ENCODE measurements around the gene FCAMR.

Gene FCAMR

DNA sequence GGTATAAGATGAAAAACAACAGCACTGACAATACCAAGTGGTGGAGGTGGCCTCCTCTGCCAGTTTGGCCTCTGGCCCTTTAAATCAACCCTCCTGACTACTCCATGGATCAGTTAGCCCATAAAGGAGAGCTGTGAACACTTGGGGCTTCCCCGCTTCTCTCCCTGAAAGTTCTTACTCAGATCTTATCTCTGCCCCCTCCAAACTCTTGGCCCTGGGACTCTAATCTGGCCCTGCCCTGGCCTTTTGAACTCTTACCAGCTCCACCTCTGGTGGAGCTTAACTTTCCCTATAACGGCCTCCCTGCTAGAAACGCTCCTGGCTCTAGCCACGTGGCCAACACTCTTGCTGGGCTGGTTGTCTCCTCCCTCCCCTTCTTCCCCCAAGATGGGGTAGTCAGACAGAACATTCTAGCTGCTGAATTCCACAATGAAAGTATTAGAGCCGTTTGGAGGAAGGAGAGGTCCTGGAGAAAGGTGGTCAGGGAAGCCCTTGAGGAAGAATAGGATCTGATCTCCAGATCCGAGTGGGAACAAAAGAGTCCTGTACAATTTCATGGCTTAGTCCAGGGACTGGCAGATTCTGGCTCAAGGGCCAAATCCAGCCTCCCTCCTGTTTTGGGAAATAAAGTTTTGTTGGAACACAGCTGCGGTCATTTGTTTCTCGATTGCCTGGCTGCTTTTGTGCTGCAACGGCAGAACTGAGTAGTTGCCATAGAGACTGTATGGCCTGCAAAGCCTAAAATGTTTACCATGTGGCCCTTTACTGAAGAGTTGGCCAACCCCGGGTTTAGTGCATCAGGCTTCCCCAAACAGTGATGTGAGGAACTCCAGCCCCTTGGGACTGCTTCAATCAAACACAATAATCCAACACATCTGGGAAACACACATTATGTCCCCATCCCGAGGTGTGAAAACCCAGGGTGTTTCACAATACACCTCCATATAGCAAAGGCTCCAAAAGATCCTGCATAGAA lies 14.5 kb downstream of the FCAMR start:
- no peak for DNase-seq

DNA sequence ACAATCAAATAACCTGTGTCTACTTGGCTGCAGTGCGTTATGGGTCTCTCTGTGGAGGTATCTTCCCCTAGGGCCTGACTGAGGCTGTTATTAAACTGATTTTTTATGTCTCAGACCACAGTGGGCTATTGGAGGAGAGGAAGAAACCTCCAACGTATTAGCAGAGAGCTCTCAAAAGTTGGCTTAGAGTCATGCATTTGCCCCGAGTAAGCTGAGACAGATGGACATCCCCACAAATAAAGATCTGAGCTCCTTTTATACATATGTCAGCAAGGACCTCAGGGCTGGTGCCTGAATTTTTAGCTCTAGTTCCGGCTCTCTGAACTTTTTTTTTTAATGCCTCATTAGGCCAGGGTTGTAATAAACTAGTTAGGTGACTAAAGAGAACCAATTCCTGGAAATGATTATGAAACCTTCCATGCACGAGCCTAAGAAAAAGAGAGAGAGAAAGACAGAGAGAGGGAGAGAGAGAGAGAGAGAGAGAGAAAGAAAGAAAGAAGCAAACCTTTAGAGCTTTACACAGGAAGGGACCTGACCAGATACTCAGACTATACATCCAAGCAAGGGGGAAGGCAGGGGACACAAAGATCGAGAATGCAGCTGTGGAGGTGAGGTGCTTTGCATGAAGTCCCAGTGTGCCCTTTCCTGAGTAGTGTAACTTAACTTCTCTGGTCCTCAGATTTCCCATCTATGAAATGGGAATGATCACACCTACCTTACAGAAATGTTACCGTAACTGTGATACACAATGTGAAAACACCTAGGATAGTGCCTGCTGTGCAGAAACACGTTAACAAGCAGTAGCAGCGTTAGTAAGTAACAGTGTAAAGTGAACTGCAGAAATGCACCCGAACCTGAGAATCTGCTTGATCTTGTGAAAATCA lies 15.6 kb downstream of the FCAMR start:
- DNase-seq = no peak

DNA sequence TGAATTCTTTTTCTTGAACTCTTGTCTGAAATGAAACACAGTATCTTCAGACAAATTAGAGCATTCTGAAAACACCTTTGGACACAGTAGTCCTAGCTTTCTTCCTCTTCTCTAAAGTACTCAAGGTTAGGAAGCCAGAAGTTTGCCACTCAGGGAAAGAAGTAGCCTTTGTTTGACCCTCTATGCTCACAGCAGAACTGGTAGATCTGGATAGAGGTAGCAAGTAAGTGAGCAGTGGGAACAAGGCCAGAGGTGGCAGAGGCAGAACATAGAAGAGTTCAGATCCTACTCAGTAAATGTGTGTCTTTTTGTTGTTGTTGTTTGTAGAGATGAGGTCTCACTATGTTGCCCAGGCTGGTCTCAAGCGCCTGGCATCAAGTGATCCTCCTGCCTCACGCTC lies 16.6 kb downstream of the FCAMR start:
- DNase-seq = no peak

DNA sequence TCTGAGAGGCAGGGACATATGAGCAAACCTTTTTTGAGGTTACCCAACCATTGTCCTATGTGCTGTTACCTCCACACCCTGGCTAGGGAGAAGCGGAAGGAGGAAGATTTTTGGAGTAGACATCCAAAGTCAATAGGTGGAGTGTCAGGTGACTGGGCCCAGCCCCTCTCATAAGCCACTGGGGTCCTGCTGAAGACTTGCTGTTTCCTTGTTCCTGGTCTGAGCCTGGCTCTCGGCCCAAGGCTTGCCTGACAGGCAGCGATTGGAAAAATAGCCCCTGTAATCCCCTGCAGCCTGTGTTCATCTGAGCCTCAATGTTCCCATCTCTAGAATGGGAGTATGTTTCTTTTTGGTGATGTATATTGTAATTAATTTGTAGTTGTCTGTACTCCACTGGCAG lies 17.1 kb downstream of the FCAMR start:
- no peak for DNase-seq

DNA sequence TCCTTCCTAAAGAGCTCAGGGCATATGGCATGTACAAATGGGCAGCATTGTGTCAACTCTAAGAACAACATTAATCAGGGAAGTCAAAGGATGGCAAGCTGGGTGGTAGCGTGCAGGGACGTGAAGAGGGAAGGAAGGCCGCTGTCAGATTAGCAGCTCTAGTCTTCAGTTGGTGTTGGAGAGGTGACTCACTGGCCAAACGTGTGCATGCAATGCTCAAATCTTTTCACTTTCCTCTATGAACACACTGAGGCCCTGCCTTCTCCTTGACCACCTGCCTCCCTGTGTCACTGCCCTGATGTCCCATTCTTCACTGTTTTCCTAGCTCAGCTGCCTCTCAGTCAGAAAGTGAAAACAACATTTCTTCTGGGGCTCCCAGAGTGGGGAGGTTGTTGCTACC lies 18.1 kb downstream of the FCAMR start:
- no peak for DNase-seq

DNA sequence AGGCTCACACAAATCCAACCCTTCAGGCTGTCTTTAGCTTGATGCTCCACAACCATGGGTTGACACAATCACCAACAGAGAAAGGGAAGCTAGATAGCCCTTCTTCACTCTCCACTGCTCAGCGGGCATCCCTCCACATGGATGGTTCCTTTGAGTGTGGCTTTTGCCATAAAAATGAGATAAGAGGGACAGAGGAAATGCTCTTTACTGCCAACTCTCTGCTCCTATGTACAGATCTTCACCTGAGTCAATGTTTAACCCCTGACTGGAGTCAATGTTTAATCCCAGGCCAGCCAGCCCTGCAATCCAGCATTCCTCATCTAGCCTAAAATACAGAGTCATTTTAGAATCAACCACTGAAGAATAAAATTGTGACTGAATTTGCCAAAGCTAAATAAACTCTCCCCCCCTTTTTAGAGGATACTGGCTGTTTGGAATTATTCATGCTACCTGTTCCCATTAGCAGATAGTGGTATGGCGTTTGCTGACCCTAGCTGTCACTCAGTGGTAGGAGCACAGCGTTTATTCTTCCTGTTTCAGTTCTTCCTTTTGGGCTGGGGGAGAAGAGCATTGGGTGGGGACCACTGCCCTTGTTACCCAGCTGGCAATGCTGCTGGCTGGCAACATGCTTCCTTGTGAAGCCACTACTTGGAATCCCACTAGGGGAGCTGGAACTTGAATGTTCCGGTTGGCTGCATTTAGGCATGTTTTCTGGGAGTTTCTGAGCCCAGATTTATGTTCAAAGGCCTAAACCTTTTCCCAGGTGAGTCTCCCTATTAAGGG lies 18.8 kb downstream of the FCAMR start:
- no peak for DNase-seq

DNA sequence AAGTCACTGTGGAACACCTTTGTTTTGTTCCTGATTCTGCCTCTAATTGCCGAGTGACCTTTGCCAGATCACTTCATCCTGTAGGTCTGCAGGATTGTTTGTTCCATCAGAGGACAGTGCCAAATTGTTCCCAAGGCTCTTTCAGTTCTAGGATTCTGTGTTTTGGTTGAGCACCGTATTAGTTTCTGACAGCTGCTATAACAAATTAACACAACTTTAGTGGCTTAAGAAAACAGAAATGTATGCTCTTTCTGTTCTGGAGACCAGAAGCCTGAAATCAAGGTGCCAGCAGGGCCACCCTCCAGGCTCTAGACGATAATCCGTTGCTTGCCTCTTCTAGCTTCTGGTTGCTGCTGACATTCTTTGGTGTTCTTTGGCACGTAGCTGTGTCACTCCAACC lies 20.6 kb downstream of the FCAMR start:
- no peak for DNase-seq

DNA sequence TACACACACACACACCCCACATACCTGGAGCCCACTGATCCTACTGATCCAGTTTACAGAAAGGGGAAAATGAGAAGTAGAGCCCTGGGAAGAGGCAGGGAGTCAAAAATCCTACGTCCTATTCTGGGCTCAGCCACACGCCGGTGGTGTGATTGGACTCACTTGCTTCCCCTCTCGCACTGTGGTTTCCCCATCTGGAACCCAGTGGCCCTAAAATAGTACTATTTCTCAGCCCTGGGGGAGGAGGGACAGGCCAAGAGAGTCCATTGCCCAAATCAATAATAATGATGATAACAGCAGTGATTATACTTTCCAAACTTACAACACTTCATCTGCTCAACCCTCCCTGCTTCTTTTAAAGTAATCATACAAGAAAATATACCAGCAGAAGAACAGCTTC lies 21.1 kb downstream of the FCAMR start:
- no peak for DNase-seq

DNA sequence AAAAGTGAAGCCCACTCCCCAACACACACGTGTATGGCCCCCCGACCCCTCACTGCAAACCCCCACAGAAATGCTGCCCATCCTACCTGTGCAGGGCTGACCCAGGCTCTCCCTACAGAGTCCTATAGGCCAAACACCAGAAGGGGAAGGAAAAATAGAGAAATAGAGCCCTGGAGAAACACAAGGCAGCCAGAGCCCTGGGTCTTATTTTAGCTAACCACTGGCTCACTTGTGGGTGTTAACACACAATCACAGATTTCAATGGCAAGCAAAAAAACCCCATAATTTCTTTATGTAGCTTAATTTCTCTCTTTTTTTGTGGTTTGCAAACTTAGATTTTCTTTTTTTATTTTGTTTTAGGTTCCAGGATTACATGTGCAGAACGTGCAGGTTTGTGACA lies 23.0 kb downstream of the FCAMR start:
- DNase-seq = no peak

DNA sequence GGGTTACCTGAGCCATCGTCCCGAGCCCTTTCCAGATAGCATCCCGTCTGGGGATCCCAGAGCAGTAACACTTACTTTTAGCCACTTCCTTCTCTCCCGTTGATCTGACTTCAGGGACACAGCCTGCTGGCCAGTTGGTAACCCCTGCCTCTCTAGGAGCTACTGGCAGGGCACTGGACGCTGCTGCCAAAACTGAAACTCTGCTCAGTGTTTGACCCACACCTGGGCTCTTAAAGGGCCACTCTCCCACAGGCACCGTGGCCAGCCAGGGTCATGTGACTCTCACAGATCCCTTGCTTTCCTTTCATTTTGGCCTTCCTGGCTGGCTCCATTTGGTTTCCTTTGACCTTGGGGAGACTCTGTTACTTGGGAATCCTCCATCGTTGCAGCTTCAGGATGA lies 24.0 kb downstream of the FCAMR start, which contains the start of gene PIGR:
Gene PIGR, minus strand, starts transcription at position 206 of the 400 bp plus-strand sequence. CDS start 5,935 bp downstream, outside the sequence.
- no peak for DNase-seq

DNA sequence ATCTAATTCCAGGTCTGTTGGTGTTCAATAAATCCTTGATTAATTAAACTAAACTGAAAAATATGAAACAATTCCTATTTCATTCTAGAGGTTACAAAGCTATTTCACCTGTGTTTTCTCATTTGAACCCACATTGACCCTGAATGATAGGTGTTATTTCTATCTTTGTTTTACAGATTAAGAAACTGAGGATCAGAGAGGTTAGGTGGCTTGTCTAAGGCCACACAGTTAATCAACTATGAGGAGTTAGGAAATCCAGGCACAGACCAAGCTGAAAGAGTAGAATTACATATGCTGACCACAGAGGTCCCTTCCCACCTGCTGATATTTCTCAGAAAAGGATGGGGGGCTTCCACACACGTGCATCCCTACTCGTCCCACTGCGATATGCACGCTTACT lies 24.5 kb downstream of the FCAMR start:
- DNase-seq = no peak

DNA sequence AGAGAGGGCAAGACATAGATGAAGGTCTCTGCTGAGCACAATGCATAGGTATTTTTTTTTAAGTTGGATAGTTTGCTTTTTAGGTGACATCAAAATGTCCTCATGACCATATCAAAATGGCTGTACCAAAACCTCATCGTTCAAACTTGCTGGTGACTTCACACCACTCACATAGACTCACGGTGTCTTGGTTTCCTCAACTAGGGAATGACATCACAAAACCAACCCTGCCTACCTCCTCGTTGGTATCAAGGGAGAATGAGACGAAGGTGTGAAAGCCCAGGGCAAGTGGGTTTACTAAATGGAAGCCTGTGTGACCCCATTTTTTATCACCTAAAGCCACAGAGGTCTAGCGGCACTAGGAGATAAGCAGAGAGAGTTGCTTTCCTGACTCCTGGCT lies 25.6 kb downstream of the FCAMR start:
- no peak for DNase-seq

DNA sequence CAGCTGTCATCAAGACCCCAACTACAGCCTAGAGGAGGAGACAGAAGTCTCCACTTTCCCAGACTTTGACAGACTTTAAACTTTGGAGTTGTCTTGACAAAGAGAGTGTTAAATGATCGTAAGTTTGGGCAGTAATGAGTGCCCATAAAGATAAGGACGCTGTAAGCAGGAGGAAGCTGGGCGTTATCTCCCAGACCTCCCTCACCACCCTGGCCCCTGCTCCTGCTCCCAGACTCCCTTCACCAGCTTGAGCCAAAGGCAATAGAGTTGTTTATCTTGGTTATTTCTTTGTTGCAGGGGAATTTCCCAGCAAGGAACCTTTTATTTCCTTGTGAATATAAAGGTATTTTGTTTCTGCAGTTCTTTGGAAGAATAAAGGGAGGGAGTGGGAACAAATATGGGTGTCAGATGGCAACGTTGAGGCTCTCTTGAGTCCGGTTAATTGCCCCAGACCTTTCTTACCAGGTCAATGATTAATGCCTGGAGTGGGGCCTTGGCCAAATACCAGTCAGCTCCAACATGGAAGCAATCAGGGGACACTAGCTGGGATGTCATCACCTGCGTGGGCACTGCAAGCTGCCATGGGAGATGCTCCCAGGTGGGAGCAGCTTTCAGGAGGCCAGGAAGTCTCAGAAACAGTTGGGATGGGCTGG lies 28.4 kb downstream of the FCAMR start:
- no peak for DNase-seq

DNA sequence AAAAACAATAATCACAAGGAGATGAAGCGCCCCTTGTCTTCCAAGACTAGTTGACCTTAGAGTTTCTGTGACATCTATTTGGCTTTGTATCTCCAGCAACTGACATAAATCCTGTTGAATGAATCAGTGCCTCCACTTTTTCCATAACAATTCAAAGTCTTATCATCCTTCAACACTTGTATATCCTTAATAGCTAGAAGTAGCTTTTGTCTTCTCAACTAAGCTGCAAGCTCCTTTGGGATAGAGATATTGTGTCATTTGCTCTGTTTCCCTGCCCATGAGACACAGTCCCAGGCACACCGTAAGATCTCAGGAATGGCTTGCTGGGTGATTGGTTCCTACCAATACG lies 29.7 kb downstream of the FCAMR start:
- DNase-seq = no peak

DNA sequence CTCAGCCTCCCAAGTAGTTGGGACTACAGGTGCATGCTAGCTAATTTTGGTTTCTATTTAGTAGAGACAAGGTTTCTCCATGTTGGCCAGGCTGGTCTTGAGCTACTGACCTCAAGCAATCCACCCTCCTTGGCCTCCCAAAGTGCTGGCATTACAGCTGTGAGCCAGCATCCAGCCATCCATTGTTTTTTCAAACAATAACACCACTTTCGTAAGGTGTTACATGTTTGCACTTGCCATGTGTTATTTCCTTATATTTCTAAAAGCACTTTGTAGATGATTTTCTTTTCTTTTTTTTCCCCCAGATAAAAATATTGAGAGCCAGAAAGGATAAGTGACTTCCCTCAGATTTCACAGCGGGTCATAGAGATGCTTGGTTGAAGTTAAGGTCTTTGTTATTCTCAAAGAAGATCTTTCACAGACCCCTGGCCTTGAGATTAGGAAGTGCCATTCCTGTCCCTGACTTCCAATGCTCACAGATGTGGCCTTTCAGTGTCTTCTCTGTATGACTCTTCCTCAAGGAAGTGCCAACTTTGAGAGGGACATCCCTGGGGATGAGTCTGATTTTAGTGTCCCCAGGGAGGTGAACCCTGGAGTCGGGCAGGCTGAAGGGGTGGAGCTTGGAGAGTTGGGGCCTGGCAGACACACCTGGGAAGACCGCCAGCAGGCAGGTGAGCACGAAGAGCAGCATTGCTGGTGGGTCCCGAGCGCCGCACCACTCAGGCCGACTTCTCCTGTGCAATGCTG lies 30.2 kb downstream of the FCAMR start:
- DNase-seq = no peak

DNA sequence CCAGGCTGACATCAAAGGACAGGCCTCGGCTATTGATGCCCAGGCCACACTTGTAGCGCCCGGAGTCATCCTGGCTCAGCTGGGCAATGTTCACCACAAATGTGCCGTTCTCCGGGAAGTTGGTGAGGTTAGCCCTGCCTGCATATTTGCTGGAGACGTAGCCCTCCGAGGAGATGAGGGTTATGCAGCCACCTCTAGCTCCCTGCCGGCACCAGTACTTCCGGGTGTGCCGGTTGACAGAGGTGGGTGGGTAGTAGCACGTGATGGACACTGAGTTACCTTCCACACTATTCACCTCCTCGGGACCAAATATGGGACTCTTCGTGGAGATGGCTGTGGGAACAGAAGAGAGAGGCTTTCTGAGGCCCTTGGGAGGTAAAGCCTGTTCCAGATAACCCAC lies 31.1 kb downstream of the FCAMR start:
- DNase-seq = no peak

DNA sequence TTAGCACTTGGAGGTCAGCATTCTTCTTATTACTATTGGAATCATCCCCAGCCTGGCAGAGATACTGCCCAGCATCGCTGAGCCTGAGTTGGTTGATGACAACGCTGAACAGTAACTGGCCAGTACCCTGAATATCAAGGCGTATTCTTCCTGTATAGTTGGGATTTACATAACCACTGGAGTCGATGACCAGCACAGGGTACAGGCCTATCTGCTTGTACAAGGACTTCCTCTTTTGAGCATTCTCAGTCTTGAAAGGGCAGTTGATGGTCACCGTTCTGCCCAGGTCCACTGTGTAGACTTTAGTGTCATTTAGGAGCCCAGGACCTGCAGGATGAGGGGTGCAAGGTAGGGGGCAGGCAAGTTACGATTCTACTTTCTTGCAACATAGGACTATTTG lies 32.8 kb downstream of the FCAMR start:
- no peak for DNase-seq

DNA sequence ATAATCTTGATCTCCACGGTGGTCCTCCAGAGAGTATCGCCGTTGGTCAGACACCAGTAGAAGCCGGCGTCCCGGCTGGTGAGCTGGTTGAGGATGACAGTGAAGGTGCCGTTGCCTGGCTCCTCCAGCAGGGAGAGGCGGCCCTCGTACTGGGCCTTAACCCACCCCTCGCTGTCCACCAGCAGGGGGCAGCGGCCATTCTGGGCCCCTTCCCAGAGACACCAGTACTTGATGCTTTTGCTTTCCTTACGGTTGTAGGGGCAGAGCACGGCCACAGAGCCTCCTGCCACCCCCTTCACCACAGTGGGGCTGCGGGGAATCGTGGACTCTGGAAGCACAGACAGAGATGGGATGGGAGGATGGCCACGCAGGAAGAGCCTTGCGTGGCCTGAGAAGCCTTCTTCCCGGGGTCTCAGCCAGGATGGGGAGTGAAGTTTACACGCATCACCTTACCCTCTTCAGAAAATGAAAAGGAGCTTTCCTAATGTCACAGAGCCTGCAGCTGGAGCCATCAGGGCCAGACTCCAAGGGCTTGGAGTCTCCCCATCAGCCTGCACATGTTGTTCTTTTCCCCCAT lies 34.7 kb downstream of the FCAMR start:
- DNase-seq = peak in 1 of 2 experiments; percentile 47

DNA sequence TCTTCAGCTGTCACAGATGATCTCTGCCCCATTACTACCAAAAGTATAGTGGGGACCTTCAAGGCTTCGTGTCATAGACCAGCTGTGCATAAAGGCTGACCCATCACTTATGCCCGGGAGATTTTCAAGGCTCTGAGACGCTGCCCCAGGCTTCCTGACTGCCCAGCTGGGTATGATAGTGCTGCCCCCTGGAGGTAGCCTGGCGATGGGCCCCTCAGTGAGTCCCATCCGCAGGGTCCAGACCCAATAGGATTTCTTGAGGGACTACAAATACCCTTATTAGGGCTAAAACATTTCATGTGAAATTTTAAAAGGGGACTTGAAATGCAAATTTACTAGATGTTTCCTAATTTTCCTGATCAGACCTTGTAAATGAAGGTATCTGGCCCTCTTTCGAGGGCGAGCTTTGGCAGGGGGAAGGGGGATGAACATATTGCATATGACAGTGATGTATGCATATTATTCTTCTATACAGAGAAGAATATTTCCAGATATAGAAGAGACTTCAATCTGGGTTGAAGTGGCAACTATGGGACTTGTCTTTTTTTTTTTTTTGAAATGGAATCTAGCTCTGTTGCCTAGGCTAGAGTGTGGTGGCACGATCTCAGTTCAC lies 36.8 kb downstream of the FCAMR start:
- DNase-seq = peak; percentile 61 to 69

DNA sequence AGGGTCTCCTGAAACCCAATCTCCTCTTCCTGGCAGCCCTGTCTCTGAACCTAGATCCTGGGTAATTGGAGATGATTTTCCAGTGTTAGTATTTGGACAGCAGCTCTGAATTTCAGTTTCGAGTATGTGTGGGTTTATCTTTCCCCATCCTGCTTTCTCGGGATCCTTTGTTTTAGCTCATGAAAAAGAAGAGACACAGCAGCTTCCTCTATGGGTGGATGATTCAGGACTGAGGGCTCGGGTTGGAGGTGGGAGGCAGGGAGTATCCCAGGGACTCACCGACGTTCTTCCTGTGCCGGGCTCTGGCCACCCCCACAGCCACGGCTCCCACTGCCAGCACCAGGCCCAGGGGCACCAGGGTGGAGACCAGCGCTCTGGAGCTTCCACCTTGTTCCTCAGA lies 38.1 kb downstream of the FCAMR start:
- no peak for DNase-seq

DNA sequence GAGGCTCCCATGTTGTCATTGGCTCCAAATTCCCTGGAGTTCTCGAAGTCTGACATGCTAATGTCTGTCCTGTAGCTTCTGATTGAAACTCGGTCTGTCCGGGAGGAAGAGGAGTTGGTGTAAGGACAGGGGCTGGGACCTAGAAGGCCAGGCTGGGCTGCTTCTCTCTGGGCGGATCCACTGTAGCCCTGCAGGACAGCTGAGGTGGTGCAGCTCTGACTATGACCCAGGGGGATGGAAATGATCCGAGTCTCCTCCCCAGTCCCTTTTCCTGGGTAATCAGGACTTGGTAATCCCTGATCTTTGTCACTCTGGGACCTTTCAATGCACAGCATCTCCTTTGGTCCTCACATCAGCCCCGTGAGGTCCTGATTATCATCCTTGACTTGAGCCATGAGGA lies 38.6 kb downstream of the FCAMR start:
- no peak for DNase-seq

All from stimulated activated CD4-positive, alpha-beta T cell treated with anti-CD3 and anti-CD28 coated beads, Interleukin-4, amount 100 ng/mL, for 4 hours (primary cell).